GM12872 (cell line): Measurements from ENCODE around the gene NINJ1.

Source experiments
- TF ChIP-seq, protein P1 (sequence below): IDR thresholded peaks from 3 replicates; pipeline ENCODE4 v1.5.1; 2011; ENCODE audit warnings: low read depth, mild to moderate bottlenecking, low read length, moderate library complexity; ENCODE audit not compliant: insufficient read depth

Gene NINJ1

DNA sequence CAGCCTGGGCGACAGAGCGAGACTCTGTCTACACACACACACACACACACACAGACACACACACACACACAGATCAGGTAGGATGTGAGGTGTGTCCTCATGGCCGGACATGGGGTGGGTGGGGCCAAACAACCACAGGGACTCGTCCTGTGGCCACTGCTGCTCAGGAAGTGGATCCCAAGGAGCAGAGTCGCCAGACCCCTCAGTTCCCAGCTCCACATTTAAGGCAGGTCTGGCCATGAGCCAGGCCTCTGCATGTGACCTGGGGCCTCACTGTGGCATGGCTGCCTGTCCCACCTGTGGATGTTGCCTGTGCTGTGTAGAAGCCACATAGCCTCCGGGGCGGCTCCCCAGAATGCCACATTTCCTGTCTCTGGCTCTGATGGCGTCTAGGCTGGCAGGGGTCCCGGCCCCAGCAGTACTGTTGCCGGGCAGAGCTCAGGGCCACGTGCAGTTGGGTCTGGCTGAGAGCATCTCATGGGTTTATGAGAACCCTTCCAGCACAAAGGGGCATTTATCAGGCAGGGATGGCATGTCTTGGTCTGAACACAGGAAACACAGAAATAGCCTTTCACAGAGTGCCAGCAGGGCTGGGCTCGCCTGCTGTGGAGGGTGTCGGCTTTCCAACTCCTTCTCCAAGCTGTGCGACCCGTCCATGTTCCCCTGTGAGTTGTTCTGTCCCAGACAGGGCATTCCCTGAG, 9.9 kb upstream of the NINJ1 start:
- TF ChIP-seq, protein P1, sequence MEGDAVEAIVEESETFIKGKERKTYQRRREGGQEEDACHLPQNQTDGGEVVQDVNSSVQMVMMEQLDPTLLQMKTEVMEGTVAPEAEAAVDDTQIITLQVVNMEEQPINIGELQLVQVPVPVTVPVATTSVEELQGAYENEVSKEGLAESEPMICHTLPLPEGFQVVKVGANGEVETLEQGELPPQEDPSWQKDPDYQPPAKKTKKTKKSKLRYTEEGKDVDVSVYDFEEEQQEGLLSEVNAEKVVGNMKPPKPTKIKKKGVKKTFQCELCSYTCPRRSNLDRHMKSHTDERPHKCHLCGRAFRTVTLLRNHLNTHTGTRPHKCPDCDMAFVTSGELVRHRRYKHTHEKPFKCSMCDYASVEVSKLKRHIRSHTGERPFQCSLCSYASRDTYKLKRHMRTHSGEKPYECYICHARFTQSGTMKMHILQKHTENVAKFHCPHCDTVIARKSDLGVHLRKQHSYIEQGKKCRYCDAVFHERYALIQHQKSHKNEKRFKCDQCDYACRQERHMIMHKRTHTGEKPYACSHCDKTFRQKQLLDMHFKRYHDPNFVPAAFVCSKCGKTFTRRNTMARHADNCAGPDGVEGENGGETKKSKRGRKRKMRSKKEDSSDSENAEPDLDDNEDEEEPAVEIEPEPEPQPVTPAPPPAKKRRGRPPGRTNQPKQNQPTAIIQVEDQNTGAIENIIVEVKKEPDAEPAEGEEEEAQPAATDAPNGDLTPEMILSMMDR = no peak

DNA sequence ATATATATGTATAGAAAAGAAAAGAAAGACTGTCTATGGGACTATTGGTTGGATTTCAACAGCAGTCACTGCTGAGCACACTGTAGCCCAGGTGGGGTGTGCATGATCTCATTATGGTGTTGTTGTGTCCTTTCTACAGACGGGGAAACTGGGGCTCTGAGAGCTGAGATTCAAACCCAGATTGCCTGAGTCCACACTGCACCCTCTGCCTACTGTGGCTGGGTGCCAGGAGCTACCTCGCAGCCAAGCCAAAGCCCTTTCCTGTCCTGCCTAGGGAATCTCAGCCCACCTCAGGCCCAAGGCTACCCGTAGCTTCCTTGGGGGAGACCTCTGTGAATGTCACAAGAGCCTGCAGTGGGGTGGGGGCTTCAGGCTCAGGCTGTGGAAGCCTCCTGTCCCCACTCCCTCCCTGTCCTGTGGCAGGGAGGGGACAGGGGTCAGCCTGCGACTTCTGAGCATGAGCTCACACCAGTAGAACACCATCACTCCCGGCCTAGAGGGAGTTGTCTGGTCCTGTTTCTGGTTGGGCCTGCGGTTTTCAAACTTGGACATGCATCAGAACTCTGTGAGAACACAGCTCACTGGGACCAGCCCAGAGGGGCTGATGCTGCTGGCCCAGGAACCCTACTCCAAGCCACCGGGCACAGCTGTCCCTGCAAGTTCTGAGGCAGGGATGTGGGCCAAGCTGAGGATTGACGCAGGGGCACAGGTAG, 7.9 kb upstream of the NINJ1 start:
- TF ChIP-seq, protein P1 = no peak

DNA sequence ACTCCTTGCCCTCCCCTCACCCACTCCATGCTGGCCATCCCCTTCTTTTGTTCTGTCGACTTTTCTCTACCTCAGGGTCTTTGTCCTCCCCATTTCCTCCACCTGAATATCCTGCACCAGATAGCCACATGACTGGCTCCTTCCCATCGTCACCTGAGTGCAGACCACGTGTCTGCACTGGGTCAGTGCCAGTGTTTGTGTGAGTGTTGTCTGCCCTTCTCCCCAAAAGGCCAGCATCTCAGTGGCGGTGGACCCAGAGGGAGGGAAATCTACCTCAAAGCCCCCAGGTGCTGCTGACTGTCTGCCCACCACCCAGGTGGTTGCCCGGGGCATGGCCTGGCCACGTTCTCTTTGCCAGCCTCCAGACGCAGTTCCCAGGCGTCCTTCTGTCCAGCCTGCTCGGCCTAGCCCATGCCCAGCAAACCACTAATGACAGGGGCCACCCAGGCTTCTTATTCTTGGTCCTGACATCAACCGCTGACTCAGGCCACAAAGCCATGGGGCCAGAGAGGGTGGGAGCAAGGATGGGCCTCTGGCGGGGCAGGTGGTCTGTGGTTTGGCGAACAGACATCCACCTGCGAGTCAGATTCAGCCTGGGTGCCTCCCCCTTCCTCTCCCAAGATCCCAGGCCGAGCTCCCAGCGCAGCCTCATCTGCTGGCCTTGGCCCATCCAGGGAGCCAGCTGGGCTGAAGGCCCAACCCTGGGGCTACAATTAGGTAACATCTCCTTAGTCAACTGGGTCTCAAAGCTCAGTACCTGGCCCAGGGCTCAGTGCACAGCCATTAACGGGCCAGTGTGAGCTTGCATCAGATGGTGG, 5.5 kb upstream of the NINJ1 start:
- TF ChIP-seq, protein P1 = no peak

DNA sequence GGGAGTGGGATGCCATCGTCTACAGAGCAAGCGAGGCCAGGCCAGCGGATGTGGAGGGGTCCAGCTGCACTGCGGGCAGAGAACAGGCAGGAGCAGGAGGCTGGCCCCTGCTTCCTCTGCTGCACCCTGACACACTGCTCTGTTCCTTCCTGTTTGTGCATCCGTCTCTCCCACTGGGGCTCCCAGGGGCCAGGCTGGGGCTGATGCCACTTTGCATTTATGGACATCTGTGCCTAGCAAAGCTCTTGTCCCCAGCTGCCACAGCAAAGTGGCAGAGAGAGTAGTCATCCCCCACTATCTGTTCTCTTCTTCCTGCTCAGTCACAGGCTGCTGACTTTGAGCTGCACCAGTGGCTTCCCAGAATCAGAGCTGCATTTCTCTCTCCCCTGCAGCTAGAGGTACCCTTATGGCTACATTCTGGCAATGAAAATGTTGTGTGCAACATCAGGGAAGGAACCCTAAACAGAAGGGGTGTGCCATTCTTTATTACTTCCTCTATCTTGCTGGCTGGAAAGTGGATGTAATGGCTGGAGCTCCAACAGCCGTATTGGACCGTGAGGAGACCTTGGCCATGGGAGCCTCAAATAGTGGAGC, 4.2 kb upstream of the NINJ1 start:
- TF ChIP-seq, protein P1 = no peak

DNA sequence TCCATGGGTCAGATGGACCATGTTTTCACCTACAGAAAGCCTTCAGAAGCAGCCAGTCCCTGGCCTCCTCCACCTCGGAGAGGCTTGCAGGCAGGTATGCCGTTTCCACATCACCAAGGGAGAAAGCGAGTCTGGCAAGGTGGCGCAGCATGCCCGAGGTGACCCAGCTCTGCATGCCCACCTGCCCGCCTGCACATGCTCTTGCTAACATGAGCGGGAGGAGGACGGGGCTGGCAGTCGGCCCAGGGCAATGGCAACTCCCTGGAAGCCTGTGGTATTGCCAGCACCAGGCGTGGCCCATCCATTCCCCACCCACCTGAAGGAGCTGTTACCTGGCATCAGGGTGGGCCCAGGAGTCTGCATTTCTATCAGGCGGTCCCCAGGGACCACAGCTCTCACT, 3.3 kb upstream of the NINJ1 start:
- TF ChIP-seq, protein P1 = no peak

DNA sequence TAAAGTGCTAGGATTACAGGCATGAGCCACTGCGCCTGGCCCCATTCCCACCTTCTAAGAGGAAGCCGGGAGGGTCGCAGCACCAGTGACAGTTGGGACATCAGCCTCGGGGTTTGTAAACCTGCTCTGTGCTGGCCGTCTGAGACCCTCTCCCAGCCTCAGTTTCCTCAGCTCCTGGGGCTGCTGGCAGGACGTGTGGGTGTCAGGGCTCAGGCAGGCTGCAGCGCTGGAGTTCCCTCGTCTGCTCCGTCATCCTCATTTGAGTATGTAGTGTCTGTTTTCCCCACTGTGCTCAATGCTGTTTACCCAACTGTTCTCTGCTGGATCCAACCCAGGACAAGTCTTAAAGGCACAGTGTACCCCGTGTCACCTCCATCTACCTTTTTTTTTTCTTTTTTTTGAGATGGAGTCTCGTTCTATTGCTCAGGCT, 2.0 kb upstream of the NINJ1 start:
- TF ChIP-seq, protein P1 = no peak
